Endothelial cell of umbilical vein (primary cell): ENCODE results near the gene ADTRP. TPM values are rescaled to one million over a fixed set of nuclear protein-coding genes. Genes with fewer than 3 reads are reported as not detected.

Source experiments
- BruUV-seq: library from RNA; stranded (reverse); fragments of 400-500 nt; replicated peaks from 2 replicates; lab custom pipeline; 2021; lab: Mats Ljungman, UMichigan
- CTCF ChIA-PET: fragments of 300-600, 350-600 bp; sonication (Branson Sonifier 250); formaldehyde crosslinking; loops from one replicate; lab custom pipeline; 2021; ENCODE audit warnings: antibody characterized with exemption, inconsistent platforms; lab: Charles Lee
- POLR2A ChIA-PET: fragments of 300-600, 350-600 bp; sonication (Branson Sonifier 250); formaldehyde crosslinking; loops from one replicate; lab custom pipeline; 2021; ENCODE audit warnings: antibody characterized with exemption, inconsistent platforms; lab: Charles Lee
- DNase-seq: peaks from one replicate; pipeline ENCODE4 v3.0.0-alpha.2; 2011; ENCODE audit warnings: low read depth, low spot score
- FAIRE-seq: peaks from 2 replicates; lab custom pipeline; 2011; peaks lifted over from hg19 to GRCh38; lab: Jason Lieb, UNC
- H2AFZ ChIP-seq: 2 replicates; pipeline ENCODE4 v1.6.0; 2012; ENCODE audit warnings: low read depth, low read length, control low read depth, inconsistent platforms
- H3K27ac ChIP-seq: 2 replicates; pipeline ENCODE4 v1.5.1; 2011; ENCODE audit warnings: low read depth, mild to moderate bottlenecking, control low read depth, low read length, moderate library complexity; ENCODE audit not compliant: insufficient read depth
- H3K27me3 ChIP-seq, 2 experiments: 2 replicates each; pipeline versions ENCODE4 v1.6.0 to v1.6.1; 2011; ENCODE audit warnings: low read length in 2 of 2, mixed read lengths in 1 of 2; ENCODE audit not compliant: control insufficient read depth in 2 of 2, insufficient read depth in 2 of 2
- H3K36me3 ChIP-seq, 2 experiments: 2 replicates in 1 of 2; 3 replicates in 1 of 2; pipeline ENCODE4 v1.5.1; 2011; ENCODE audit warnings: low read length in 2 of 2, mild to moderate bottlenecking in 1 of 2, moderate library complexity in 1 of 2; ENCODE audit not compliant: control insufficient read depth in 2 of 2, insufficient read depth in 2 of 2; ENCODE audit errors: extremely low read depth in 1 of 2
- H3K4me1 ChIP-seq: 3 replicates; pipeline ENCODE4 v1.5.1; 2011; ENCODE audit warnings: mild to moderate bottlenecking, low read length; ENCODE audit not compliant: control insufficient read depth, insufficient read depth; ENCODE audit errors: extremely low read depth
- H3K4me2 ChIP-seq: 2 replicates; pipeline ENCODE4 v1.6.1; 2011; ENCODE audit warnings: low read length, control low read depth, mixed read lengths; ENCODE audit not compliant: insufficient read depth
- H3K4me3 ChIP-seq, 3 experiments: fragments of 200-600 bp in 1 of 3; sonication (generic), shearing (Covaris generic) in 1 of 3; replicated peaks in 1 of 3; 2 replicates each; pipeline ENCODE4 v1.5.1; 2011 to 2016; ENCODE audit warnings: control low read depth in 3 of 3, low read length in 3 of 3, mild to moderate bottlenecking in 2 of 3, inconsistent platforms in 1 of 3, low read depth in 1 of 3, moderate library complexity in 1 of 3; ENCODE audit not compliant: insufficient read depth in 1 of 3
- H3K79me2 ChIP-seq: 2 replicates; pipeline ENCODE4 v1.6.0; 2012; ENCODE audit warnings: low read length, inconsistent platforms; ENCODE audit not compliant: control insufficient read depth, insufficient read depth
- H3K9ac ChIP-seq: replicated peaks from 2 replicates; pipeline ENCODE3; 2011; ENCODE audit warnings: low read length, control low read depth; ENCODE audit not compliant: insufficient read depth; ENCODE audit errors: extremely low read depth
- H3K9me1 ChIP-seq: replicated peaks from 3 replicates; pipeline ENCODE4 v1.6.0; 2011; ENCODE audit warnings: mild to moderate bottlenecking, low read length; ENCODE audit not compliant: control insufficient read depth, insufficient read depth; ENCODE audit errors: extremely low read depth
- H3K9me3 ChIP-seq: replicated peaks from 2 replicates; pipeline ENCODE4 v1.5.1; 2012; ENCODE audit warnings: low read length, inconsistent platforms; ENCODE audit not compliant: control insufficient read depth, insufficient read depth
- H4K20me1 ChIP-seq: replicated peaks from 2 replicates; pipeline ENCODE3; 2011; ENCODE audit warnings: mild to moderate bottlenecking, low read length; ENCODE audit not compliant: control insufficient read depth, insufficient read depth; ENCODE audit errors: extremely low read depth
- CTCF ChIP-seq, 2 donors: IDR thresholded peaks; 1 replicate in 1 of 2; 2 replicates in 1 of 2; pipeline ENCODE4 v1.5.1; 2011; ENCODE audit warnings: low read length in 2 of 2, mild to moderate bottlenecking in 2 of 2, moderate library complexity in 2 of 2, control low read depth in 1 of 2, inconsistent platforms in 1 of 2, low read depth in 1 of 2; ENCODE audit not compliant: insufficient read depth in 1 of 2; ENCODE audit errors: extremely low read depth in 1 of 2
- EZH2 ChIP-seq: IDR thresholded peaks from 2 replicates; pipeline ENCODE4 v1.6.1; 2012; ENCODE audit warnings: borderline replicate concordance, low read depth, mild to moderate bottlenecking, moderate library complexity, low read length, inconsistent platforms; ENCODE audit not compliant: severe bottlenecking
- FOS ChIP-seq: IDR thresholded peaks from 2 replicates; pipeline ENCODE4 v1.6.1; 2011; ENCODE audit warnings: mild to moderate bottlenecking, low read length, moderate library complexity, borderline replicate concordance; ENCODE audit not compliant: insufficient read depth
- GATA2 ChIP-seq: IDR thresholded peaks from 2 replicates; pipeline ENCODE4 v1.7.0; 2011; ENCODE audit warnings: low read depth, mild to moderate bottlenecking, moderate library complexity, mixed read lengths, low read length; ENCODE audit not compliant: insufficient read length, insufficient read depth
- JUN ChIP-seq: IDR thresholded peaks from 2 replicates; pipeline ENCODE4 v1.6.1; 2011; ENCODE audit warnings: borderline replicate concordance, low read depth; ENCODE audit not compliant: insufficient read length, insufficient read depth
- MAX ChIP-seq: IDR thresholded peaks from 2 replicates; pipeline ENCODE4 v1.6.1; 2011; ENCODE audit not compliant: insufficient read depth, insufficient read length
- MYC ChIP-seq: IDR thresholded peaks from one replicate; pipeline ENCODE4 v1.6.1; 2011; ENCODE audit warnings: mild to moderate bottlenecking, low read depth, low read length
- POLR2A ChIP-seq: IDR thresholded peaks from 2 replicates; pipeline ENCODE4 v1.6.1; 2012; ENCODE audit warnings: low read depth, mild to moderate bottlenecking, control low read depth, low read length
- POLR2AphosphoS5 ChIP-seq: IDR thresholded peaks from 2 replicates; pipeline ENCODE4 v1.6.1; 2012; ENCODE audit warnings: low read depth, mild to moderate bottlenecking, control low read depth, low read length, moderate library complexity; ENCODE audit not compliant: insufficient read depth
- dilution Hi-C: fragments of 300-500 bp; cut with MboI; formaldehyde crosslinking; loops from one replicate; pipeline ENCODE4 v1.15.0; 2019; ENCODE audit warnings: low sequenced_read_pairs; ENCODE audit not compliant: extremely low pct_ligation_motif_present
- intact Hi-C: fragments of 100-400 bp; cut with micrococcal nuclease; formaldehyde crosslinking; loops from one replicate; pipeline ENCODE4 v1.10.0; 2022
- polyA plus RNA-seq, 4 experiments: library from polyadenylated mRNA; depleted of rRNA in 3 of 4; stranded (reverse) in 3 of 4; unstranded in 1 of 4; fragments of >200 nt; gene quantifications; 2 replicates each; pipeline versions ENCODE4 v1.2.1 to v1.2.3, GENCODE V29; 2011 to 2012; ENCODE audit warnings: missing spikeins in 1 of 4
- total RNA-seq: library from RNA; stranded (reverse); gene quantifications from 2 replicates; pipeline ENCODE4 v1.2.3, GENCODE V29; 2021

Gene ADTRP
- total and polyA plus RNA-seq, 2 donors (not counting 3 experiments of a cell fraction or from before 2014, with no cell fraction given) = 3.3 to 4.4 TPM

- H3K9me1 ChIP-seq = no peaks in the 10 kb centered on the region
- no peaks in the 10 kb centered on the region for H3K27me3 ChIP-seq
- BruUV-seq = no TSS peak
- H3K4me2 ChIP-seq = no peak overlapping the region
- H3K4me3 ChIP-seq = no peak overlapping the region
- CTCF ChIA-PET = no interaction called here
- no peaks in the 10 kb centered on the region for H3K36me3 ChIP-seq
- no peaks in the 10 kb centered on the region for H4K20me1 ChIP-seq
- POLR2A ChIA-PET = no interaction called here
- no peaks in the 10 kb centered on the region for H3K4me1 ChIP-seq
- no peak overlapping the region for H2AFZ ChIP-seq
- dilution Hi-C loops = no loop called here
- DNase-seq (peak; percentile 16), FAIRE-seq (no peak)
- no peak overlapping the region for H3K27ac ChIP-seq
- H3K9me3 ChIP-seq = no peaks in the 10 kb centered on the region
- no peak for TF ChIP-seq MAX
- TF ChIP-seq CTCF (IDR thresholded peaks at IDR 0.05; ENCODE audit: extremely low read depth in 1 of 2, insufficient read depth in 1 of 2, low read depth in 1 of 2, low read length in 2 of 2) = no peak
- TF ChIP-seq FOS = no peak
- TF ChIP-seq POLR2AphosphoS5 = no peak
- TF ChIP-seq JUN = no peak
- TF ChIP-seq GATA2 = no peak
- TF ChIP-seq MYC = no peak
- TF ChIP-seq POLR2A = no peak
- no peak for TF ChIP-seq EZH2
- H3K79me2 ChIP-seq = no peaks in the 10 kb centered on the region
- no peak overlapping the region for H3K9ac ChIP-seq
- intact Hi-C loops = no loop called here
Observed at GRCh38 chr6:11710311-11710761, 68.3 kb downstream of the ADTRP start.
